HFFc6 (cell line): ENCODE data around the gene MAP3K19. TPM values are rescaled to one million over a fixed set of nuclear protein-coding genes. Genes with fewer than 3 reads are reported as not detected.

Experiments used
- DNase-seq: peaks from one replicate; pipeline ENCODE4 v3.0.0-alpha.2; 2018
- H3K27ac Mint-ChIP-seq: 2 replicates; pipeline ENCODE4 v1.8.0; 2020; ENCODE audit warnings: mild to moderate bottlenecking, mixed read lengths
- H3K27me3 Mint-ChIP-seq: 2 replicates; pipeline ENCODE4 v1.8.0; 2021; ENCODE audit warnings: mild to moderate bottlenecking, moderate library complexity, mixed read lengths; ENCODE audit not compliant: insufficient read depth
- H3K36me3 Mint-ChIP-seq: 2 replicates; pipeline ENCODE4 v1.8.0; 2021; ENCODE audit warnings: low read depth, mixed read lengths
- H3K4me1 Mint-ChIP-seq: 2 replicates; pipeline ENCODE4 v1.8.0; 2020; ENCODE audit warnings: low read depth, mixed read lengths
- H3K4me3 Mint-ChIP-seq: 2 replicates; pipeline ENCODE4 v1.8.0; 2020; ENCODE audit warnings: mild to moderate bottlenecking, moderate library complexity, mixed read lengths
- H3K9me3 Mint-ChIP-seq: 2 replicates; pipeline ENCODE4 v1.8.0; 2020; ENCODE audit warnings: mild to moderate bottlenecking, mixed read lengths
- long read RNA-seq: library from polyadenylated mRNA; unstranded; transcript quantifications from one replicate; pipeline ENCODE4 v2.0.0, GENCODE V29; 2019
- total RNA-seq, 6 experiments: library from RNA; stranded (reverse); fragmentation: NEBNext Ultra II Directional; extraction: Animal tissue kit (Norgen Biotek cat#: 25700); gene quantifications; 2 replicates in 1 of 6; 3 replicates in 5 of 6; pipeline ENCODE4 v1.2.3, GENCODE V29; 2021
- TF ChIP-seq, protein P1 (sequence below): fragments of 200-600 bp; sonication (generic); IDR thresholded peaks from 2 replicates; pipeline ENCODE4 v1.5.0; 2021; ENCODE audit warnings: antibody characterized with exemption, mild to moderate bottlenecking

The MAP3K19 gene, protein sequence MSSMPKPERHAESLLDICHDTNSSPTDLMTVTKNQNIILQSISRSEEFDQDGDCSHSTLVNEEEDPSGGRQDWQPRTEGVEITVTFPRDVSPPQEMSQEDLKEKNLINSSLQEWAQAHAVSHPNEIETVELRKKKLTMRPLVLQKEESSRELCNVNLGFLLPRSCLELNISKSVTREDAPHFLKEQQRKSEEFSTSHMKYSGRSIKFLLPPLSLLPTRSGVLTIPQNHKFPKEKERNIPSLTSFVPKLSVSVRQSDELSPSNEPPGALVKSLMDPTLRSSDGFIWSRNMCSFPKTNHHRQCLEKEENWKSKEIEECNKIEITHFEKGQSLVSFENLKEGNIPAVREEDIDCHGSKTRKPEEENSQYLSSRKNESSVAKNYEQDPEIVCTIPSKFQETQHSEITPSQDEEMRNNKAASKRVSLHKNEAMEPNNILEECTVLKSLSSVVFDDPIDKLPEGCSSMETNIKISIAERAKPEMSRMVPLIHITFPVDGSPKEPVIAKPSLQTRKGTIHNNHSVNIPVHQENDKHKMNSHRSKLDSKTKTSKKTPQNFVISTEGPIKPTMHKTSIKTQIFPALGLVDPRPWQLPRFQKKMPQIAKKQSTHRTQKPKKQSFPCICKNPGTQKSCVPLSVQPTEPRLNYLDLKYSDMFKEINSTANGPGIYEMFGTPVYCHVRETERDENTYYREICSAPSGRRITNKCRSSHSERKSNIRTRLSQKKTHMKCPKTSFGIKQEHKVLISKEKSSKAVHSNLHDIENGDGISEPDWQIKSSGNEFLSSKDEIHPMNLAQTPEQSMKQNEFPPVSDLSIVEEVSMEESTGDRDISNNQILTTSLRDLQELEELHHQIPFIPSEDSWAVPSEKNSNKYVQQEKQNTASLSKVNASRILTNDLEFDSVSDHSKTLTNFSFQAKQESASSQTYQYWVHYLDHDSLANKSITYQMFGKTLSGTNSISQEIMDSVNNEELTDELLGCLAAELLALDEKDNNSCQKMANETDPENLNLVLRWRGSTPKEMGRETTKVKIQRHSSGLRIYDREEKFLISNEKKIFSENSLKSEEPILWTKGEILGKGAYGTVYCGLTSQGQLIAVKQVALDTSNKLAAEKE (N-terminal part only)
- not detected for total RNA-seq
- long read RNA-seq, result 0 reads

DNA sequence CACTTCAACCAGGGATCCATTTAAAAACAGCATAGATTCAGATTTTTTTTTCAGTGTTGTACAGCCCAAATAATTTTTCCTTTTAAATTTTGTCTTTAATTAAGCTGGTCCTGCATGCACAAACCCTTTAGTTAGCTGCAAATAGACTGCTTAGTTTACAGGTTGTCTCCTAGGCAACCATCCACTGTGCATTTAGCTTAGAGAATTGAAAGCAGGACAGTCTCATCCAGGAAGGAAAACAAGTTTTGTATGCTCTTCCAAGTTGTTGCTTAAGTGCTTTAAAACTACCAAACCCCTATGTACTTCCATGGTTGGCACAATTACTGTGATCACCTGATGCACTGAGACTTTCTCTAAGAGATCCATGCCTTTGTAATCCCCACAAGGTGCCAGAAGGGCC lies at the start of gene MAP3K19:
TSS of gene MAP3K19 (minus strand) at position 148 of the 400 bp plus-strand sequence. CDS start 22,800 bp downstream, outside the sequence.
- TF ChIP-seq, protein P1, sequence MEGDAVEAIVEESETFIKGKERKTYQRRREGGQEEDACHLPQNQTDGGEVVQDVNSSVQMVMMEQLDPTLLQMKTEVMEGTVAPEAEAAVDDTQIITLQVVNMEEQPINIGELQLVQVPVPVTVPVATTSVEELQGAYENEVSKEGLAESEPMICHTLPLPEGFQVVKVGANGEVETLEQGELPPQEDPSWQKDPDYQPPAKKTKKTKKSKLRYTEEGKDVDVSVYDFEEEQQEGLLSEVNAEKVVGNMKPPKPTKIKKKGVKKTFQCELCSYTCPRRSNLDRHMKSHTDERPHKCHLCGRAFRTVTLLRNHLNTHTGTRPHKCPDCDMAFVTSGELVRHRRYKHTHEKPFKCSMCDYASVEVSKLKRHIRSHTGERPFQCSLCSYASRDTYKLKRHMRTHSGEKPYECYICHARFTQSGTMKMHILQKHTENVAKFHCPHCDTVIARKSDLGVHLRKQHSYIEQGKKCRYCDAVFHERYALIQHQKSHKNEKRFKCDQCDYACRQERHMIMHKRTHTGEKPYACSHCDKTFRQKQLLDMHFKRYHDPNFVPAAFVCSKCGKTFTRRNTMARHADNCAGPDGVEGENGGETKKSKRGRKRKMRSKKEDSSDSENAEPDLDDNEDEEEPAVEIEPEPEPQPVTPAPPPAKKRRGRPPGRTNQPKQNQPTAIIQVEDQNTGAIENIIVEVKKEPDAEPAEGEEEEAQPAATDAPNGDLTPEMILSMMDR, result no peak
- DNase-seq, result no peak
- H3K27ac Mint-ChIP-seq, result no peak within 1 kb of the TSS

DNA sequence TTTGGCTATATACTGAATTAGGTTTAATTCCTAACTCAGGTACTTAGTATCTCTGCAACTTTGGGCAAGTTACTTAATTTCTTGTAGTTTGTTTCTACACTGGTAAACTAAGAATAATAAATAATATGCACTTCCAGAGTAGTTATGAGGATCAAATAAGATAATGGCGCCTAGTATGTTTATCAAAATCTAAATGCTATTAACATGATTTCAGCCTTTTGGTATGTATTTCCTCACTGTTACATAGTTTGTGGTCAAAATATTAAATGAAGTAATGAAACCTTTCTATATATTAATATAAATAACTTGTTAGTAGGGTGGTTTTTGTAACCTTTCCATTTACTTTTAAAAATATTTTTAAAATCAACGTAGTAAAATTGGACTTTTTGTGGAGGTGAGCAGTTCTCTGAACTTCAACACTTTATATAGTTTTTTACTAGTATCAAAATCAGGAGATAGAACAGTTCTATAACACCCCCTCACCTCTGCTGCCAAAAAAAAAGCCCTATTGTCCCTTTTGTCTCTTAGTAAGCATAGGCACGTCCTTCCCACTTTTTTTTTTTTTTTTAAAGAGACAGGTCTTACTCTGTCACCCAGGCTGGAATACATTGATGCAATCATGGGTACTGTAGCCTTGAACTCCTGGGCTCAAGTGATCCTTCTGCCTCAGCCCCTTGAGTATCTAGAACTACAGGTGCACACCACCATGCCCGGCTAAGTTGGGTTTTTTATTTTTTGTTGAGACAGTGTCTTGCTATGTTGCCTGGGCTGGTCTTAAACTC lies 49.6 kb upstream of the MAP3K19 start:
- TF ChIP-seq, protein P1, result no peak
- Mint-ChIP-seq H3K27ac (no peak overlapping the region; the same call in 1 of the 2 replicates), H3K4me3 (no peak overlapping the region), H3K4me1 (peaks cover 48% of the 10 kb centered on the region), H3K9me3 (no peaks in the 10 kb centered on the region), H3K36me3 (peaks cover 37% of the 10 kb centered on the region), H3K27me3 (no peaks in the 10 kb centered on the region; the same call in 1 of the 2 replicates)
- DNase-seq, result no peak

More for the DNA sequence above, at the start of gene MAP3K19:
- Mint-ChIP-seq H3K27me3 (peaks cover 7% of the 10 kb centered on the region; the same call in 1 of the 2 replicates), H3K36me3 (peaks cover 1% of the 10 kb centered on the region), H3K9me3 (no peaks in the 10 kb centered on the region), H3K4me1 (peaks cover 4% of the 10 kb centered on the region; the same call in 1 of the 2 replicates), H3K4me3 (no peak within 1 kb of the TSS)

DNA sequence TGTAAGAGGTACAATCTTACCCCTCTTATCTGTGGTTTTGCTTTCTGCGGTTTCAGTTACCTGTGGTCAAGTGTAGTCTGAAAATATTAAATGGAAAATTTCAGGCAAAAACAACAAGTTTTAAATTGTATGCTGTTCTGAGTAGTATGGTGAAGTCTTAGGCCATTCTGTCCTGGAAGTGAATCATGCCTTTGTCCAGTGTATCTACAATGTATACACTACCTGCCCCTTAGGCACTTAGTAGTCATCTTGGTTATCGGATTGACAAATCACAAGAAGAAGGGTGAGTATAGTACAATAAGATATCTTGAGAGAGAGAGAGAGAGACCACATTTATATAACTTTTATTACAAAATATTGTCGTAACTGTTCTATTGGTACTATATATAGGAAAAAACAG lies 48.3 kb upstream of the MAP3K19 start:
- Mint-ChIP-seq H3K4me3 (no peak overlapping the region), H3K4me1 (peaks cover 57% of the 10 kb centered on the region), H3K9me3 (no peaks in the 10 kb centered on the region), H3K27ac (no peak overlapping the region), H3K27me3 (no peaks in the 10 kb centered on the region; the same call in 1 of the 2 replicates), H3K36me3 (peaks cover 33% of the 10 kb centered on the region)
- no peak for DNase-seq
- TF ChIP-seq, protein P1, result no peak

DNA sequence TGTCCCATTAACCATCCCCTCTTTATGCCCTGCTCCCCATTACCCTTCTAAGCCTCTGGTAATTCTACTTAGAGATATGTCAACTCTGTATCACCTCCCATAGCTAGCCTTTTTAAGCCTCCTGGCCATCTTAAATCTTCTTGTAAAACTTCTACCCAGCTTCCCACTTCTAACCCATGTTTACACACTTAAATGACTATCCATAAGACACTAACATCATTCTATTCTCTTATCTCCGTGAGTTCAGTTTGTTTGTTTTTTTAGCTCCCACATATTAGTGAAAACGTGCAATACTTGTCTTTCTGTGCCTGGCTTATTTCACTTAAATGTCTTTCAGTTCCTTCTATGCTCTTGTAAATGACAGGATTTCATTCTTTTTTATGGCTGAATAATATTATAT lies 47.3 kb upstream of the MAP3K19 start:
- H3K4me1 Mint-ChIP-seq, result peaks cover 55% of the 10 kb centered on the region
- H3K27ac Mint-ChIP-seq, result no peak overlapping the region
- no peak overlapping the region for H3K4me3 Mint-ChIP-seq
- H3K27me3 Mint-ChIP-seq, result no peaks in the 10 kb centered on the region; the same call in 1 of the 2 replicates
- peaks cover 35% of the 10 kb centered on the region for H3K36me3 Mint-ChIP-seq
- DNase-seq, result no peak
- TF ChIP-seq, protein P1, result no peak
- H3K9me3 Mint-ChIP-seq, result 0 out of 2 replicates have a peak, but pooled peaks cover 1% of the 10 kb centered on the region
